Esophagus squamous epithelium (tissue), 4 donors: ENCODE measurements around the gene TRPC4.

Experiments
- POLR2A ChIP-seq, 4 donors: fragments of 450-650 bp; IDR thresholded peaks; one replicate each; pipeline ENCODE4 v1.6.1; 2017; ENCODE audit warnings: antibody characterized with exemption in 4 of 4, mild to moderate bottlenecking in 4 of 4, moderate library complexity in 3 of 4
- TF ChIP-seq, protein P1 (sequence below), 6 experiments: fragments of 450-650 bp in 4 of 6; fragments of 200-600 bp in 2 of 6; sonication (generic) in 2 of 6; IDR thresholded peaks; one replicate each; pipeline ENCODE4 v1.5.1; 2016 to 2019; ENCODE audit warnings: antibody characterized with exemption in 6 of 6, mild to moderate bottlenecking in 4 of 6, moderate library complexity in 4 of 6

DNA sequence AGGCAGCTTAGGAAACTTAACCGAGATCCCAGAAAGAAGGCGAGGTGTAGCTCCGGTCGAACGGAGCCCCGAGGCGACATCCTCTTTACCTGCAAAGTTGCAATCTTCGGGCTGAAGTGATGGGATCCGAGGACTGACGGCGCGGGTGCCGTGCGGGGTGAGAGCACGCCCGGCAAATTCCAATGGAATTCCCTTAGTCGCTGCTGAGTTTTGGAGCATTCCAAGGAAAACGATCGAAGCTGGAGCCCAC lies 141 bp downstream of the TRPC4 start:
- TF ChIP-seq, protein P1, sequence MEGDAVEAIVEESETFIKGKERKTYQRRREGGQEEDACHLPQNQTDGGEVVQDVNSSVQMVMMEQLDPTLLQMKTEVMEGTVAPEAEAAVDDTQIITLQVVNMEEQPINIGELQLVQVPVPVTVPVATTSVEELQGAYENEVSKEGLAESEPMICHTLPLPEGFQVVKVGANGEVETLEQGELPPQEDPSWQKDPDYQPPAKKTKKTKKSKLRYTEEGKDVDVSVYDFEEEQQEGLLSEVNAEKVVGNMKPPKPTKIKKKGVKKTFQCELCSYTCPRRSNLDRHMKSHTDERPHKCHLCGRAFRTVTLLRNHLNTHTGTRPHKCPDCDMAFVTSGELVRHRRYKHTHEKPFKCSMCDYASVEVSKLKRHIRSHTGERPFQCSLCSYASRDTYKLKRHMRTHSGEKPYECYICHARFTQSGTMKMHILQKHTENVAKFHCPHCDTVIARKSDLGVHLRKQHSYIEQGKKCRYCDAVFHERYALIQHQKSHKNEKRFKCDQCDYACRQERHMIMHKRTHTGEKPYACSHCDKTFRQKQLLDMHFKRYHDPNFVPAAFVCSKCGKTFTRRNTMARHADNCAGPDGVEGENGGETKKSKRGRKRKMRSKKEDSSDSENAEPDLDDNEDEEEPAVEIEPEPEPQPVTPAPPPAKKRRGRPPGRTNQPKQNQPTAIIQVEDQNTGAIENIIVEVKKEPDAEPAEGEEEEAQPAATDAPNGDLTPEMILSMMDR (IDR thresholded peaks at IDR 0.05) = no peak
- no peak for TF ChIP-seq POLR2A (IDR thresholded peaks at IDR 0.05)
